Spleen (tissue), 7 donors: Measurements from ENCODE around the gene FEM1B.

Experiments used
- CTCF ChIP-seq, 11 experiments: fragments of 200-600 bp in 7 of 11; fragments of 450-650 bp in 4 of 11; sonication (generic) in 4 of 11; IDR thresholded peaks in 8 of 11; conservative IDR thresholded peaks in 3 of 11; 1 replicate in 7 of 11; 2 replicates in 4 of 11; pipeline versions ENCODE4 v1.4.0 to v1.8.0; 2016 to 2021; ENCODE audit warnings: antibody characterized with exemption in 11 of 11, inconsistent platforms in 4 of 11, mild to moderate bottlenecking in 1 of 11
- POLR2A ChIP-seq, 3 donors: fragments of 450-650 bp; IDR thresholded peaks; one replicate each; pipeline ENCODE4 v1.5.1; 2017; ENCODE audit warnings: antibody characterized with exemption in 3 of 3, mild to moderate bottlenecking in 1 of 3
- POLR2AphosphoS5 ChIP-seq, 3 donors: sonication (generic); formaldehyde crosslinking; IDR thresholded peaks; one replicate each; pipeline ENCODE4 v1.5.1; 2017; ENCODE audit warnings: antibody characterized with exemption in 3 of 3
- donor health status: DM: no; HTN: no; CAD: no; lungs with moderate emphysema.
- donor health status: DM: no; HTN: no; CAD: no.
- donor health status: DM: no; HTN: no; CAD: no.

- TF ChIP-seq POLR2A (IDR thresholded peaks at IDR 0.05), result no peak
- no peak for TF ChIP-seq CTCF (IDR thresholded peaks at IDR 0.05 in 8 of 11, conservative IDR thresholded peaks at IDR 0.05 in 3 of 11)
- no peak for TF ChIP-seq POLR2AphosphoS5 (IDR thresholded peaks at IDR 0.05)
Observed at GRCh38 chr15:68289057-68289456, 11.5 kb downstream of the FEM1B start.
